Activated T-helper 2 cell treated with anti-CD3 and anti-CD28 coated beads, Interferon-gamma antibody, Interleukin-2, Interleukin-4, amounts not matched to agents 10 μg/mL and 5 μg/mL and 100 μg/mL, durations not matched to agents 14 hours and 24 hours and 36 hours (primary cell): ENCODE measurements around the gene KCNB1. TPM values are rescaled to one million over a fixed set of nuclear protein-coding genes. Genes with fewer than 3 reads are reported as not detected.
"Not testable (repeated sequence)": the region's sequence is repeated elsewhere in the genome, so short reads cannot be mapped to it uniquely, and the experiment has no call there.

Experiments used
- DNase-seq: peaks from one replicate; pipeline ENCODE4 v3.0.0; 2021; ENCODE audit warnings: low spot score
- H3K27ac Mint-ChIP-seq: one replicate; pipeline ENCODE4 v1.8.0; 2021; ENCODE audit warnings: mixed read lengths
- H3K27me3 Mint-ChIP-seq: one replicate; pipeline ENCODE4 v1.8.0; 2021; ENCODE audit warnings: low read depth, mixed read lengths
- H3K36me3 Mint-ChIP-seq: one replicate; pipeline ENCODE4 v1.8.0; 2021; ENCODE audit warnings: low read depth, mixed read lengths
- H3K4me1 Mint-ChIP-seq: one replicate; pipeline ENCODE4 v1.8.0; 2021; ENCODE audit warnings: low read depth, mixed read lengths
- H3K4me3 Mint-ChIP-seq: one replicate; pipeline ENCODE4 v1.8.0; 2021; ENCODE audit warnings: low read depth, mild to moderate bottlenecking, moderate library complexity, mixed read lengths
- H3K9me3 Mint-ChIP-seq: one replicate; pipeline ENCODE4 v1.8.0; 2021; ENCODE audit warnings: mixed read lengths
- intact Hi-C: fragments of 100-400 bp; cut with micrococcal nuclease; formaldehyde crosslinking; loops from one replicate; pipeline ENCODE4 v1.15.1; 2023
- total RNA-seq: library from RNA; stranded (reverse); gene quantifications from 2 replicates; pipeline ENCODE4 v1.2.3, GENCODE V29; 2022

KCNB1 gene
- total RNA-seq, 1 donor from 2014 or later, result 0.05 TPM

DNA sequence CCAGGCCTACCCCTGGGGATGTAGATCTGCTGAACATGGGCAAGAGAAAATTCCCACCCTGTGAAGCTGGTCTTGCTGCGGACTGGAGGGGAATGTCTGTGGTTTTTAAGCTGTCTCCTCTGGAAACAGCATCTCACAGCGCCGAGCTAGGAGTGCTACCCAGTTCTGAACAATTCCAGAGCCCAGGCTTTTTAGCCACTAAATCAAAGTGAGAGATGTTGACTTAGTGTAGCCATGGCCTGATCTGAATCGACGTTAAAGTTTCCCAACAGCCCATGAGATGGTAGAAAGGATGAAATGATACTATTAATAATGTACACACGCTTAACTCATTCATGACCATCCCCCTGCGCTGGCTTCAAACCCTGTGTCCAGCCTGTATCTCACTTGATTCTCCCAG lies 63.7 kb downstream of the KCNB1 start:
- Mint-ChIP-seq H3K27ac (no peak overlapping the region), H3K9me3 (no peaks in the 10 kb centered on the region), H3K4me3 (no peak overlapping the region), H3K36me3 (no peaks in the 10 kb centered on the region), H3K4me1 (no peaks in the 10 kb centered on the region), H3K27me3 (peaks cover 25% of the 10 kb centered on the region)
- intact Hi-C loops, result no loop called here
- no peak for DNase-seq

DNA sequence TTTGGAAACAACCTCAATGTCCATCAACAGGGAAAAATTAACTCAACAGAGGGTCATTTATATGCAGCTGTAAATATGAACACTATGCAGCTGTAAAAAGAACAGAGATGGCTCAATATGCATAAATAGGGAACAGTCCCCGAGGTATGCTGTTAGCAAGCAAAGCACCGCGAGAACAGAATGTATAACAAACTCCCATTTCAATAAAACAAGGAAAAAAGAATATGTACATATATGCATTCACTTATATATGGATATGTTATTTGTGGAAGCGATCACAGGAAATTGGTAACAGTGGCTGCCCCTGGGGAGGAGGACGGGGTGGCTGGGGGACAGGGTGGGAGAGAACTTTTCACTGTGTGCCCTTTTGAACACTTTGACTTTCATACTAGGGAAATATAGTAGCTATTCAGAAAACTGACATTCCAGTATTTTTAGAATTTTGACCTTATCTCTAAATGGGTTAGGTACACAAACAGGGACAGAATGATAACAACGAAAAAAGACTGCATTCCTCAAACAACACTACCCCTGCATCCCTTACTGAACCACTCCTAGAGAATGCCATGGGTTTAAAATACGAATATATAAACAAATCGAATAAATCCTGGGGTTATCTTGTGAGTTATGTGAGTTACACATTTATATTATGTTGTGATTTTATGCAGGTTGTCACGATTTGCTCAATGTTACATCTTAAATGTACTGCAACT lies 64.5 kb downstream of the KCNB1 start:
- no peak overlapping the region for H3K4me3 Mint-ChIP-seq
- DNase-seq, result no peak
- intact Hi-C loops, result no loop called here
- peaks cover 26% of the 10 kb centered on the region for H3K27me3 Mint-ChIP-seq
- no peak overlapping the region for H3K27ac Mint-ChIP-seq
- H3K36me3 Mint-ChIP-seq, result no peaks in the 10 kb centered on the region
- no peaks in the 10 kb centered on the region for H3K9me3 Mint-ChIP-seq
- H3K4me1 Mint-ChIP-seq, result no peaks in the 10 kb centered on the region

DNA sequence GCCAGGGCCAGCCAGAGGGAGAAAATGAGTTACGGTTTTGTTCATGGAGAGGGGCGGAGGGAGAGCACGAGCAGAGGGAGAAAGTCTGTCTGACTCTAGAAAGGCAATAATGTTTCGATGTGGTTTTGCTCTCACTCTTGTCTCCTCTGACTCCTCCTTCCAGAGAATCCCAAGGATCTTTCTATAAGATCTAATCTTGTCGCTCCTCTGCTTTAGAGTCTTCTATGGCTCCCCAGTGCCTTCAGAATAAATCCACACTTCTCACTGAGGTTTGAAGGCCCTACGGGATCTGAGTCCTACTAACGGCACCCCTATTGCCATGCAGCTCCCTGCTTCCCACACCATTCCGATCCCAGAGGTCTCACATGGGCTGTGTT lies 66.8 kb downstream of the KCNB1 start:
- Mint-ChIP-seq H3K9me3 (no peaks in the 10 kb centered on the region), H3K27me3 (peaks cover 31% of the 10 kb centered on the region), H3K27ac (no peak overlapping the region), H3K36me3 (no peaks in the 10 kb centered on the region), H3K4me1 (no peaks in the 10 kb centered on the region), H3K4me3 (no peak overlapping the region)
- DNase-seq, result no peak
- intact Hi-C loops, result no loop called here

DNA sequence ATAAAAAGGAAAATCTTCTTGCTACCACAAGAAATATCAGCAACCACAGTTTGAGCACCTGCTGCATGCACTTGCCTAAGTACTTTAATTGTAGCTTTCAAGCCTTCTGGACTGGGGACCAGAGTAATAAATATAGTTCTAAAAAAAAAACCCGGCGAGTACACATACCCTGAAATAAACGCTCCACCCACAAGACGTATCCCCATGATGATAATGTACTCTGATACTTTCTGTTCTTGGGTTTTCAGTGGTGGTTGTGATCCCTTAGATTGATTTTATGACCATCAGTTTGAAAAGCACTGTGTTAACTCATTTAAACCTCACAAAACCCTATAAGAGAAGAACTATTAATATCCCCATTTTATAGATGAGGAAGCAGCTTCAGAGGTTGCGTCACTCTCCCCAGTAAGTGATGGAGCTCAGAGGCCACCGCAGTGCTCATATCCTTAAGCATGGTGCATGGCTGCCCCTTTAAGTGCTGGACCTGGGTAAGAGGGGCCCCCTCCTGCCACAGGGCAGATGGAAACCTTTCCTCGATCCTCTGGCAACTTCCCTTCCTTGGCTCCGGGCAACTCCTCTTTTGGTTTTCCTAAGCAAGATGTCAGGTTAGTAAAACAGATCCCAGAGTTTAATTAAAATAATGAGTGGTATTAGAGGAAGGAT lies 67.3 kb downstream of the KCNB1 start:
- Mint-ChIP-seq H3K27me3 (peaks cover 29% of the 10 kb centered on the region), H3K27ac (no peak overlapping the region), H3K4me1 (no peaks in the 10 kb centered on the region)

DNA sequence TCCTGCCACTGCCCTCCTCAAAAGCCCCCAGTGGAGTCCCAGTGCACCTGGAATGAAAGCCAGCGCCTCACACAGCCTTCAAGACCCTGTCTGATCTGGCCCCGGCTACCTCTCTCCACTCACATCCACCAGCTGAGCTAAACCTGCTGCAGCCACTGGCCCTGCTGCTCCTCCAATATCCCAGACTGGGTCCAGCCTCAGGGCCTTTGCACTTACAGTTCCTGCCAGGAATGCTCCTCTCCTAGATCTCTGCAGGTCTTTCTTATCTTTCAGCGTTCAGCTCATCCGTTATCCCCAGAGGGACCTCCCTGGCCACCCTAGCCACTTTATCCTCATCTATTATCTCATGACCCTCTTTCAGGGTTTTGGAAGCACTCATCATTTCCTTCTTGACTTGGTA lies 68.8 kb downstream of the KCNB1 start:
- intact Hi-C loops, result no loop called here
- no peaks in the 10 kb centered on the region for H3K4me1 Mint-ChIP-seq
- no peak overlapping the region for H3K4me3 Mint-ChIP-seq
- H3K9me3 Mint-ChIP-seq, result no peaks in the 10 kb centered on the region
- no peak for DNase-seq
- peaks cover 23% of the 10 kb centered on the region for H3K27me3 Mint-ChIP-seq
- H3K36me3 Mint-ChIP-seq, result no peaks in the 10 kb centered on the region
- H3K27ac Mint-ChIP-seq, result no peak overlapping the region

More for the DNA sequence above, 67.3 kb downstream of the KCNB1 start:
- Mint-ChIP-seq H3K4me3 (no peak overlapping the region), H3K9me3 (no peaks in the 10 kb centered on the region), H3K36me3 (no peaks in the 10 kb centered on the region)
- intact Hi-C loops, result no loop called here
- no peak for DNase-seq

DNA sequence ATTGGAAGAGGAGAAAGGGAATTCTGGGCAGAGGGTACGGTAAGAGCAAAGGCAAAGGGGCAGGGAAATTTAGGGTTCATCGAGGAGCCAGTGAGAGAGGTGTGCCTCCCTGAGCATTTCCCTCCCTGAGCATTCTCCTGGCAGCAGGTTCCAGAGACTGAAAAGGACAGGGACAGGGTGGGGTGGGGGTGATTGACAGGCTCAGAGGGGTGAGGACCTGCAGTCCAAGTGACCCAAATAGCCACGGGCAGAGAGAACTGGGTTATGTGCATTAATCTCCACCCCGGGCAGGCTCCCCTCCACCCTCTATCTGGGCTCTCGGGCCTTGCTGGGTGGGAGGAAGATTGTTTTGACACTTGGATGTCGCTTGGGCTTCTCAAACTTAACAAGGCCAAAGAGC lies 69.5 kb downstream of the KCNB1 start:
- H3K4me3 Mint-ChIP-seq, result no peak overlapping the region

DNA sequence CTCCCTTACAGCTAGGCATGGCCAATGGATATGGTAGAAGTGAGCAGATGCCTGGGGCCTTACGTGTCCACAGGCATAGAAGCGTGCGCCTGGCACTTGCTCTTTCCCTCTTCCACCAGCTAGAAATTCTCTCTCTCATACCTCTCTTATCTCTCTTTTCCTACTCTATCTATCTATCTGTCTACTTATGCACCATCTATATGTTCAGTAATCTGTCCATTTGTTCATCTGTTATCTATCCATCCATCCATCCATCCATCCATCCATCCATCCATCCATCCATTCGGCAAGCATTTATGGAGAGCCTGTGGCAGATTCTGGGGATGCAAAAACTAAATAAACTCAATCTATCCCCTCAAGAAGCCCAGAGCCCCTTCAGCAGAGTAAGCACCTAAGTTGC lies 70.2 kb downstream of the KCNB1 start:
- Mint-ChIP-seq H3K4me1 (no peaks in the 10 kb centered on the region), H3K27ac (no peak overlapping the region)
- intact Hi-C loops, result no loop called here

More for the DNA sequence above, 69.5 kb downstream of the KCNB1 start:
- Mint-ChIP-seq H3K9me3 (no peaks in the 10 kb centered on the region), H3K4me1 (no peaks in the 10 kb centered on the region), H3K27me3 (peaks cover 23% of the 10 kb centered on the region), H3K27ac (no peak overlapping the region), H3K36me3 (no peaks in the 10 kb centered on the region)
- intact Hi-C loops, result no loop called here
- no peak for DNase-seq

DNA sequence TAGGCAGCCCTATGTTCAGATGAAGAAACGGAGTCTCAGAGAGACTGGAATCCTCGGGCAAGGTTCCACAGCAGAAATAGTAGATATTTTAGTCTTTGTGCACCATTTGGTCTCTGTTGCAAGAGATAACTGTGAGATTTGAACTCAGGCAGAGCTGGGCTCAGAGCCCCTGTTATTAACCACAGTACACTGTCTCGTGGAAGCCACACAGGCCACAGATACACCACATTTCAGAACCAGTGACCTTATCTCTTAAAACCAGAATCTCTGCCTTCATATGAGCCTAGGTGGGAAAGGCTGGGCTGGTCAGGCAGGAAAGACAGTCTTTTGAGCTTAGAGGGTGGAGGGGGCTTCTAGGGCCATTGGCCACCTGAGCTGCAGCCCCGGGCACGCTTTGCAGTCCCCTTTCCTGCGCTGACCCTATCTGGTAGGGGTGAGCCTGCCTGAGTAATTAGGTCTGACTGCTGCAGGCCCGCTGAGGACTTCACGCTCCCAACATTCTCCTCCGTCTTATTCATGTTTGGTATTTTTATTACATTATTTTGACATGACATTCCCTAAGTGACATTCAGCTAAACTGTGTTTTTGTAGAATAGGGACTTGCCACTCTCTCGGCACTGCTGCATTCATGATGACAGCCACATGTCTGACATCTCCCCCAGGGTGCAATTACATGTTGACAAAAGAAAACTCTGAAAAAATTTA lies 71.1 kb downstream of the KCNB1 start:
- Mint-ChIP-seq H3K36me3 (no peaks in the 10 kb centered on the region), H3K27me3 (peaks cover 24% of the 10 kb centered on the region), H3K4me1 (no peaks in the 10 kb centered on the region), H3K9me3 (no peaks in the 10 kb centered on the region), H3K4me3 (no peak overlapping the region), H3K27ac (no peak overlapping the region)
- intact Hi-C loops, result no loop called here
- no peak for DNase-seq

More for the DNA sequence above, 70.2 kb downstream of the KCNB1 start:
- Mint-ChIP-seq H3K36me3 (no peaks in the 10 kb centered on the region), H3K4me3 (no peak overlapping the region), H3K27me3 (peaks cover 23% of the 10 kb centered on the region), H3K9me3 (no peaks in the 10 kb centered on the region)
- DNase-seq, result no peak

DNA sequence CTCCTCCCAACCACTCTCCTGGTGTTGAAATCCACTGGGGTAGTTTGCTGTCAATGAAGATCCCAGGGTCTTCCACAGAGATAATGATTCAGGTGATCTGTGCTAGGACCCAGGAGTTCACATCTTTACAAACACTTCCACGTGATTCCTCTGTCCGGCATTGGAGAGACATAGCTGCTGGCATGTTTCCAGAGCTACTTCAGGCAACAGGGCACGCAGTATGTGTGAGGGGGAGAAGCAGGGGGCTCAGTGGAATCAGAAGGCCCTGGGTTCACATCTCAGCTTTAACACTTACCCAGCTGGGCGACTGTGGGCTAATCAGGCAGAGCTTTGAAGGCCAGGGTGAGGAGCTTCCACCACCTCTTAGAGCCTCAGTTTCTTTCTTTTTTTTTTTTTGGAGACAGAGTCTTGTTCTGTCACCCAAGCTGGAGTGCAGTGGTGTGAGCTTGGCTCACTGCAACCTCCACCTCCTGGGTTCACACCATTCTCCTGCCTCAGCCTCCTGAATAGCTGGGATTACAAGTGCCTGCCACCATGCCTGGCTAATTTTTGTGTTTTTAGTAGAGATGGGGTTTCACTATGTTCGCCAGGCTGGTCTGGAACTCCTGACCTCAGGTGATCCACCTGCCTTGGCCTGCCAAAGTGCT lies 72.4 kb downstream of the KCNB1 start:
- H3K4me1 Mint-ChIP-seq, H3K27ac Mint-ChIP-seq, H3K9me3 Mint-ChIP-seq, H3K36me3 Mint-ChIP-seq, DNase-seq, intact Hi-C loops, H3K4me3 Mint-ChIP-seq: not testable (repeated sequence)
- H3K27me3 Mint-ChIP-seq, result peaks cover 23% of the 10 kb centered on the region

DNA sequence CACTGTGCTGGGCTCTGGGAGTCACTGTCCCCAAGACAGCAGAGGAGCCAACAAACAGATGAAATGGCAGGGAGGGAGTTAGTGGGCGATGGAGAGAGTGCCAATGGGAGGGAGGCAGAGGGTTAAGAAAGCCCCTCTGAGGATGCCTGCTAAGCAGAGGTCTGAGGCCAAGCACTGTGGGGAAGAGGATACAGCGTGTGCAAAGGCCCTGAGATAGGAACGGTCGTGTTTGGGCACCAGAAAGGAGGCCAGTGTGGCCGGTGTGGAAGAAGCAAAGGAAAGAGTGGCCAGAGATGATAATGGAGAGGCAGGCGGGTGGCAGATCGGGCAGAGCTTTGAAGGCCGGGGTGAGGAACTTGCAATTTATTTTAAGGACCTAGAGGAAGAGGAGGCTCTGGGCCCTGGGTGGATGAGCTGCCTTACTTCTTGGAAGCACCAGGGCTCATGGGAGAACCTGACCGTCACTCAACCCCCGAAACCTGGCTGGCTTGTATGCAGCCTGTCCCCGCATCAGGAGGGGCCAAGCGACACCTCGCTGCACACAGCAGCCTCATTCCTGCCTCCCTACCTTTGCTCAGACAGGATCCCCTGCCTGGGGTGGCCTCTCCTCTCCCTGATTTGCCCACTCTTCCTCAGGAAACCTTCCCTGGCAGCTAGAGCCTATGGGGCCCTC lies 73.0 kb downstream of the KCNB1 start:
- Mint-ChIP-seq H3K36me3 (no peaks in the 10 kb centered on the region), H3K4me3 (no peak overlapping the region), H3K4me1 (no peaks in the 10 kb centered on the region), H3K9me3 (no peaks in the 10 kb centered on the region), H3K27me3 (peaks cover 25% of the 10 kb centered on the region), H3K27ac (no peak overlapping the region)
- no peak for DNase-seq
- intact Hi-C loops, result no loop called here

DNA sequence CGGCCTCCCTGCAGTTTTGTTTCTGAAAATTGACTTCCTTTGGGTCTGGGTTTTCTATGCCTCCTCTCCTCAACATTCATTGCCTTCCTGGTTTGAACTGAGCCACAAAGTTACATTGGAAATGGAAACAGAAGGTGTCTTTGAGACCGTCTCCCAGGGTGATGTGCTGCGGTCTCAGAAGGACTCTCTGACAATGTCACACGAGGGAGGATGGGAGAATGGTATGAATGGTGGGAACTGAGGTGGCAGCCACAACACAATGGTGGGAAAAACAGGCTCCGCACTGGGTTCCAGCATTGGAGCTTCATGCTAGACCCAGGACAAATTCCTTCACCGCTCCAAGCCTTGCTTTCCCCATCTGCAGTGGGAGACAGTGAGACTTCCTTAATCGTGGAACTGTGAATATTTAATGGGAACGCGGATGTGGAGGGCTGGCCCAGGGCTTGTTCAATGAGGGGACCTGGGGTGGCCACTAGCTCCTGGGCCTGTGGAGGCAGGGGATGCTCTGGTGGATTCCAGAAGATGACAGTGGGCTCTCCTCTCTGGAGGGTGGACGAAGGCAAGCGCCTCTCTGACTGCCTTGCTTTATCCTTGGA lies 73.9 kb downstream of the KCNB1 start:
- peaks cover 20% of the 10 kb centered on the region for H3K27me3 Mint-ChIP-seq
- no peak overlapping the region for H3K4me3 Mint-ChIP-seq
- intact Hi-C loops, result no loop called here
- H3K27ac Mint-ChIP-seq, result no peak overlapping the region
- DNase-seq, result no peak
- no peaks in the 10 kb centered on the region for H3K4me1 Mint-ChIP-seq
- no peaks in the 10 kb centered on the region for H3K9me3 Mint-ChIP-seq
- no peaks in the 10 kb centered on the region for H3K36me3 Mint-ChIP-seq

DNA sequence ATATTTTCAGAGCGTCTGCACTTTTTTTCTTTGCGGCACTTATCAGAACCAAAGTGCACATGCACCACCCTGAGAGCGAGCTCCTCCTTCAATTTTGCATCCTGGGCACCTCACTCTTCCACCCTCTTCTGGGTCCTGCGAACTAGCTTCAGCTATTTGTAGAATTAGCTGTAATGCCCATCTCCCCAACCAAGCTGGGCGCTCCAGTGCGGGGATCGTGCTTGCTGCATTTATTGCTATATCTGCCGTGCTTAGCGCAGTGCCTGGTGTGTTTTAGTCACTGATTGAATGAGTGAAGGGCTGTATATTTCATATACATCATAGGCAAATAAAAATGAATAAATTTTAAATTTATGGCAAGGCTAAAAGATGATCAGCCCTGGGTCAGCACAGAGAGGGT lies 75.8 kb downstream of the KCNB1 start:
- intact Hi-C loops, result no loop called here
- no peak overlapping the region for H3K27ac Mint-ChIP-seq

More for the DNA sequence above, 75.8 kb downstream of the KCNB1 start:
- no peak for DNase-seq
- H3K36me3 Mint-ChIP-seq, result no peaks in the 10 kb centered on the region
- peaks cover 18% of the 10 kb centered on the region for H3K27me3 Mint-ChIP-seq
- no peak overlapping the region for H3K4me3 Mint-ChIP-seq
- H3K4me1 Mint-ChIP-seq, result no peaks in the 10 kb centered on the region
- H3K9me3 Mint-ChIP-seq, result no peaks in the 10 kb centered on the region
